Endothelial cell (in vitro differentiated cells): ENCODE results near the gene PGA4. TPM values are rescaled to one million over a fixed set of nuclear protein-coding genes. Genes with fewer than 3 reads are reported as not detected.

Experiments
- DNase-seq: peaks from one replicate; pipeline ENCODE4 v3.0.0; 2021; ENCODE audit warnings: low spot score
- H3K27ac Mint-ChIP-seq: one replicate; pipeline ENCODE4 v1.8.0; 2021; ENCODE audit warnings: mixed read lengths, inconsistent platforms; ENCODE audit not compliant: unreplicated experiment
- H3K27me3 Mint-ChIP-seq: one replicate; pipeline ENCODE4 v1.8.0; 2021; ENCODE audit warnings: mild to moderate bottlenecking, moderate library complexity, mixed read lengths, inconsistent platforms; ENCODE audit not compliant: unreplicated experiment
- H3K36me3 Mint-ChIP-seq: one replicate; pipeline ENCODE4 v1.8.0; 2021; ENCODE audit warnings: mild to moderate bottlenecking, low read depth, mixed read lengths, inconsistent platforms; ENCODE audit not compliant: unreplicated experiment
- H3K4me1 Mint-ChIP-seq: one replicate; pipeline ENCODE4 v1.8.0; 2021; ENCODE audit warnings: mild to moderate bottlenecking, mixed read lengths, inconsistent platforms; ENCODE audit not compliant: unreplicated experiment
- H3K4me3 Mint-ChIP-seq: one replicate; pipeline ENCODE4 v1.8.0; 2021; ENCODE audit warnings: mild to moderate bottlenecking, mixed read lengths, inconsistent platforms; ENCODE audit not compliant: unreplicated experiment
- H3K9me3 Mint-ChIP-seq: one replicate; pipeline ENCODE4 v1.8.0; 2021; ENCODE audit warnings: mixed read lengths, inconsistent platforms; ENCODE audit not compliant: unreplicated experiment
- CTCF ChIP-seq: fragments of 200-600 bp; sonication (generic); IDR thresholded peaks from one replicate; pipeline ENCODE4 v1.5.0; 2021; ENCODE audit warnings: antibody characterized with exemption; ENCODE audit not compliant: unreplicated experiment
- total RNA-seq: library from RNA; stranded (reverse); fragmentation: NEBNext Ultra II Directional; extraction: Animal tissue kit (Norgen Biotek cat#: 25700); gene quantifications from one replicate; pipeline ENCODE4 v1.2.1, GENCODE V29; 2021; ENCODE audit not compliant: unreplicated experiment

The PGA4 gene
- total RNA-seq, 1 donor from 2014 or later, result 0.64 TPM

- Mint-ChIP-seq H3K27ac (no peak overlapping the region), H3K4me3 (no peak overlapping the region), H3K27me3 (peaks cover 5% of the 10 kb centered on the region), H3K9me3 (no peaks in the 10 kb centered on the region), H3K36me3 (peaks cover 12% of the 10 kb centered on the region), H3K4me1 (no peaks in the 10 kb centered on the region)
- no peak for DNase-seq
- no peak for TF ChIP-seq CTCF
These were observed 48.4 kb downstream of the PGA4 start for GRCh38 chr11:61270354-61271076.

GRCh38 chr11:61272731-61273130 lies 50.6 kb downstream of the PGA4 start:
- Mint-ChIP-seq H3K4me3 (no peak overlapping the region), H3K27me3 (peaks cover 3% of the 10 kb centered on the region), H3K27ac (no peak overlapping the region), H3K4me1 (peaks cover under 1% of the 10 kb centered on the region), H3K36me3 (peaks cover 7% of the 10 kb centered on the region), H3K9me3 (no peaks in the 10 kb centered on the region)
- TF ChIP-seq CTCF, result no peak
- DNase-seq, result no peak

GRCh38 chr11:61273178-61274078 lies 51.3 kb downstream of the PGA4 start:
- H3K36me3 Mint-ChIP-seq, result peaks cover 11% of the 10 kb centered on the region
- H3K9me3 Mint-ChIP-seq, result no peaks in the 10 kb centered on the region
- H3K27ac Mint-ChIP-seq, result no peak overlapping the region
- no peak for DNase-seq
- peaks cover 5% of the 10 kb centered on the region for H3K4me1 Mint-ChIP-seq
- no peak for TF ChIP-seq CTCF
- H3K27me3 Mint-ChIP-seq, result peaks cover 2% of the 10 kb centered on the region
- no peak overlapping the region for H3K4me3 Mint-ChIP-seq

GRCh38 chr11:61274084-61274483 lies 51.9 kb downstream of the PGA4 start:
- H3K4me1 Mint-ChIP-seq, result peaks cover 5% of the 10 kb centered on the region
- no peak overlapping the region for H3K4me3 Mint-ChIP-seq
- H3K27me3 Mint-ChIP-seq, result peaks cover 2% of the 10 kb centered on the region
- H3K27ac Mint-ChIP-seq, result no peak overlapping the region
- peaks cover 13% of the 10 kb centered on the region for H3K36me3 Mint-ChIP-seq
- TF ChIP-seq CTCF, result no peak
- H3K9me3 Mint-ChIP-seq, result no peaks in the 10 kb centered on the region
- DNase-seq, result no peak

GRCh38 chr11:61275191-61275590 lies 53.0 kb downstream of the PGA4 start:
- peaks cover 18% of the 10 kb centered on the region for H3K36me3 Mint-ChIP-seq
- H3K4me1 Mint-ChIP-seq, result peaks cover 5% of the 10 kb centered on the region
- H3K4me3 Mint-ChIP-seq, result no peak overlapping the region
- no peak for DNase-seq
- H3K27ac Mint-ChIP-seq, result no peak overlapping the region
- no peak for TF ChIP-seq CTCF
- peaks cover 3% of the 10 kb centered on the region for H3K27me3 Mint-ChIP-seq
- H3K9me3 Mint-ChIP-seq, result no peaks in the 10 kb centered on the region
